RWPE2 (cell line): ENCODE results near the gene CLN6.

Experiments used
- ATAC-seq: fragments of 200-7000 bp; cut with Tn5 transposase; 3 replicates; pipeline ENCODE4 v1.9.1; 2021; ENCODE audit warnings: low read depth
- DNase-seq: peaks from one replicate; pipeline ENCODE4 v3.0.0-alpha.2; 2020; ENCODE audit warnings: low spot score
- H3K27ac ChIP-seq: fragments of 450-650 bp; 2 replicates; pipeline ENCODE4 v1.5.1; 2017; ENCODE audit warnings: mild to moderate bottlenecking; ENCODE audit not compliant: poor library complexity, severe bottlenecking
- H3K27me3 ChIP-seq: fragments of 250-450 bp; sonication (Bioruptor Pico); 2 replicates; pipeline ENCODE4 v1.5.1; 2021; ENCODE audit warnings: mild to moderate bottlenecking, moderate library complexity; ENCODE audit not compliant: insufficient read depth, poor library complexity, severe bottlenecking
- H3K36me3 ChIP-seq: fragments of 250-450 bp; sonication (Bioruptor Pico); 2 replicates; pipeline ENCODE4 v1.5.1; 2020; ENCODE audit warnings: low read depth, mild to moderate bottlenecking, moderate library complexity
- H3K4me1 ChIP-seq: fragments of 250-450 bp; sonication (Bioruptor Pico); 2 replicates; pipeline ENCODE4 v1.5.1; 2021; ENCODE audit warnings: mild to moderate bottlenecking, moderate library complexity; ENCODE audit not compliant: insufficient read depth, poor library complexity, severe bottlenecking
- H3K4me3 ChIP-seq: fragments of 250-450 bp; sonication (Bioruptor Pico); 2 replicates; pipeline ENCODE4 v1.5.1; 2021; ENCODE audit warnings: mild to moderate bottlenecking, moderate library complexity; ENCODE audit not compliant: severe bottlenecking
- H3K9me3 ChIP-seq: fragments of 250-450 bp; sonication (Bioruptor Pico); 2 replicates; pipeline ENCODE4 v1.5.1; 2021; ENCODE audit warnings: mild to moderate bottlenecking, moderate library complexity; ENCODE audit not compliant: severe bottlenecking
- CTCF ChIP-seq: fragments of 450-650 bp; IDR thresholded peaks from one replicate; pipeline ENCODE4 v1.5.1; 2017; ENCODE audit warnings: mild to moderate bottlenecking, moderate library complexity; ENCODE audit not compliant: poor library complexity, severe bottlenecking

CLN6 gene

DNA sequence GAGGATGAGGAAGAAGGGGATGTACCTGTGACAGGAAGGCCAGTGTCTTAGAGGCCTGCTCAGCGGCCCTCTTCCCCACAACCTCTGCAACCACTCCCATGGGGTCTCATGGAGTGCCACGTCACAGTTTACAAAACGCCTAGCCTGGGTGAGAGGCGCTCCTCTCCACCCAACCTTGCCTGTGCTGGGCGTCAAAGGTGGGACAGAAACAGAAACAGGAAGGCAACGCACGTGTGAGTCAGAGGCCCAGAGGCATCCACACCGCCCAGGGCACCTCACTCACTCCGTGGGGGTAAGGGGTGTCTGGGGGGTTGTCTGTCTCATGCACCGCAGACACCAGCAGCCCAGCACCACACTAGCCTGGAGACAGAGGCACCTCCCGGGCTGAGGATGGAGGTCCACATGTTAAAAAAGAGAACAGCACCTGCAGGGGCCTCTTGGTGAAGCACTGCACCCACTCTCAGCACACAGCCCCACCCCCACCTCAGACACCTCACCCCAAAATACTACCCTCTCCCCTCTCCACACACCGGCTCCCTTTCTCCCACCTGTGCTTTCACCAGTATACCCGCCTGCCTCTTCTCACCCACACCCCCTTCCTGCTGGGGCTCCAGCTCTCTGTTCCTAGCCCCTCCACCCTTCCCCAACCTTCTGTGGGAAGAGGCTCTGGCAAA lies 19.7 kb downstream of the CLN6 start:
- no peak for TF ChIP-seq CTCF
- no peaks in the 10 kb centered on the region for H3K27me3 ChIP-seq
- H3K4me1 ChIP-seq: peaks cover 13% of the 10 kb centered on the region
- ATAC-seq: peak; percentile 63
- H3K9me3 ChIP-seq: no peaks in the 10 kb centered on the region
- peak overlapping the region; percentile 4 for H3K27ac ChIP-seq
- no peaks in the 10 kb centered on the region for H3K36me3 ChIP-seq
- no peak overlapping the region for H3K4me3 ChIP-seq
- DNase-seq: peak; percentile 80

- no peaks in the 10 kb centered on the region for H3K36me3 ChIP-seq
- H3K4me1 ChIP-seq: peaks cover 14% of the 10 kb centered on the region
- no peaks in the 10 kb centered on the region for H3K9me3 ChIP-seq
- no peak overlapping the region for H3K4me3 ChIP-seq
- peak; percentile 51 for DNase-seq
- ATAC-seq: no peak
- no peak for TF ChIP-seq CTCF
- peak overlapping the region; percentile 4 for H3K27ac ChIP-seq
- no peaks in the 10 kb centered on the region for H3K27me3 ChIP-seq
Observed at GRCh38 chr15:68209272-68209671, 20.3 kb downstream of the CLN6 start.

DNA sequence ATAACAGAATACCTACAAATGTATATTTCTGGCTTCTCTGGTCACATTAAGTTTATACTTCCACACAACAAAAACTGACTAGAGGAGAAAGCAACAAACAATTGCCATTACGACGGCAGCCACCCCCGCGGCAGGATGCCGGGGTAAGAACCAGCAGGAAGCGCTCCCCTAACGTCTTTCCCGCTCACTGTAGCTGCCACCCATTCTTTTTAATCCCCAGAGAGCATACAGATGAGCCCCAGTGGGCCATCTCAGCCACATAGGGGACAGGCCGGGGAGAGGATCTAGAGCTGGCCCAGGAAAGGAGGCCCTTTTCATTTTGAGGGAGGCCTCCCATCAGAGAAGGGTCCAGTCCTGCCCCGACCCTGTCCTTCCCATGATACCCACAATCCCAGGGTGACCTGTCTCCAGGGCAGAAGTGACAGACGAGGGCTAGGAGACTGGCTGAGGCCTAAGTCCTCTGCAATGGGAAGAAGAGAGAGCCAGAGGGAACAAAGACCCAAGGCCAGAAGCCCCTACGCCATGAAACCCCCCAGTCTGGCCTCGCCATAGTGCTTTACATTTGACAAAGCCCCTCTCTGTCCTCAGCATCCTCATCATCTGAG lies 20.8 kb downstream of the CLN6 start:
- no peak overlapping the region for H3K27ac ChIP-seq
- DNase-seq (peak; percentile 62), ATAC-seq (no peak)
- H3K36me3 ChIP-seq: no peaks in the 10 kb centered on the region
- TF ChIP-seq CTCF: no peak
- no peaks in the 10 kb centered on the region for H3K27me3 ChIP-seq
- no peak overlapping the region for H3K4me3 ChIP-seq
- H3K9me3 ChIP-seq: no peaks in the 10 kb centered on the region
- peaks cover 14% of the 10 kb centered on the region for H3K4me1 ChIP-seq

DNA sequence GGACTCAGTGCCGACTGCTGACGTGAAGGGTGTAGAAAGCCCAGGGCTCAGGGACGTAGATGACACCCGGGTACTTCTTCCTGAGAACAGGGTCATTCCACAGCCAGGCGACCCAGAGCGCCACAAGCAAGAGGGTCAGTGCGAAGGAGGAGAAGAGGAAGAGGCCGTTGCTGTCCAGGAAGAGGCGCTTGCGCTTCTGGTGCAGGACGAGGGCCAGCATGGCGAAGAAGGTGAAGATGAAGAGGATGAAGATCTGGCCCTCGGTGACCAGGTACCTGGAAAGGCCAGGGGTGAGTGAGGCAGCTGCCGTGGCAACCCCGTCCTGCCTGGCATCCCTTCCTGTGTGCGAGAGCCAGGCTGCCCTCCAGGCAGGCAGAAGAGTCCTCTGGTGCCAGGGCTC lies 21.4 kb downstream of the CLN6 start:
- DNase-seq: peak; percentile 70
- H3K27ac ChIP-seq: no peak overlapping the region
- H3K9me3 ChIP-seq: no peaks in the 10 kb centered on the region
- no peak for TF ChIP-seq CTCF
- no peak overlapping the region for H3K4me3 ChIP-seq
- H3K36me3 ChIP-seq: no peaks in the 10 kb centered on the region
- no peak for ATAC-seq
- no peaks in the 10 kb centered on the region for H3K27me3 ChIP-seq
- H3K4me1 ChIP-seq: peaks cover 14% of the 10 kb centered on the region

DNA sequence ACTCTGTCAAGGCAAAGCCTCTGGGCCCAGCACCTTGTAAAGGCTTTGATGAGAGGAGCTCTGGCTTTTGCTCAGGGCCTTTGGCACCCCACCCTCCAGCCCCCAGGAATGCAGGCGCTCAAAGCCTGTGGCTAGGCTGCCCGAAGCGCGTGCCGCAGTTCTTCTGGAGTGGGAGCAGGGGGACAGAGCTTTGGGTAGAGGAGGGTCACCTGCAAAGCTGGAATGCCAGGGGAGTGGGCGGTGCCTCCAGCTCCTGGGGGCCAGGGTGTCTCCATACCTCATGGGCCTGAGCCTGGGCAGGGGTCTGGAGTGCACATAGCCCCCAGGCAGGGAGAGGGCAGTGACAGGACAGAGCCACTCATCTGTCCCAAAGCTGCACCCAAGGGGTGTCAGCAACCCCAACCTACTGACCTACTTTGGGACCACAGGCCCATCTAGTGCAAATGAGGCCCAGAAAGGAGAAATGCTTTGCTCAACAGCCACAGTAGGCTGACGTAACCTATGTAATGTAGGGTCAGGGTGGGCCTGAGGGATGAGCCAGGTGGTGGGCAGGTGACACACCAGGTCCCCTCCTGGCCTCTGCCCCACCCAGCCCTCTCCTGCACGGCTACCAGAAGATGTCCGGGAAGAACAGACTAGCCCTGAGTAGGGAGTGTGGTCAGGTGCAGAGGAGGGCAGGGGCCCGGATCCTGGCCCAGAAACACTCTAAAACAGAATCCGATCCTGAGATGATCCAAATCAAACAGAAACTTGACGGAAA lies 22.2 kb downstream of the CLN6 start:
- ATAC-seq: no peak

More for the DNA sequence above, 22.2 kb downstream of the CLN6 start:
- no peak overlapping the region for H3K27ac ChIP-seq
- H3K36me3 ChIP-seq: no peaks in the 10 kb centered on the region
- H3K9me3 ChIP-seq: no peaks in the 10 kb centered on the region
- no peaks in the 10 kb centered on the region for H3K27me3 ChIP-seq
- peaks cover 14% of the 10 kb centered on the region for H3K4me1 ChIP-seq
- TF ChIP-seq CTCF: no peak
- H3K4me3 ChIP-seq: no peak overlapping the region
- DNase-seq: peak; percentile 67
